ENCODE results near the gene DNALI1. TPM values are rescaled to one million over a fixed set of nuclear protein-coding genes. Genes with fewer than 3 reads are reported as not detected.
"Not testable (repeated sequence)": the region's sequence is repeated elsewhere in the genome, so short reads cannot be mapped to it uniquely, and the experiment has no call there.

The DNALI1 gene
- total RNA-seq, 1 donor from 2014 or later: 3.9 TPM

DNA sequence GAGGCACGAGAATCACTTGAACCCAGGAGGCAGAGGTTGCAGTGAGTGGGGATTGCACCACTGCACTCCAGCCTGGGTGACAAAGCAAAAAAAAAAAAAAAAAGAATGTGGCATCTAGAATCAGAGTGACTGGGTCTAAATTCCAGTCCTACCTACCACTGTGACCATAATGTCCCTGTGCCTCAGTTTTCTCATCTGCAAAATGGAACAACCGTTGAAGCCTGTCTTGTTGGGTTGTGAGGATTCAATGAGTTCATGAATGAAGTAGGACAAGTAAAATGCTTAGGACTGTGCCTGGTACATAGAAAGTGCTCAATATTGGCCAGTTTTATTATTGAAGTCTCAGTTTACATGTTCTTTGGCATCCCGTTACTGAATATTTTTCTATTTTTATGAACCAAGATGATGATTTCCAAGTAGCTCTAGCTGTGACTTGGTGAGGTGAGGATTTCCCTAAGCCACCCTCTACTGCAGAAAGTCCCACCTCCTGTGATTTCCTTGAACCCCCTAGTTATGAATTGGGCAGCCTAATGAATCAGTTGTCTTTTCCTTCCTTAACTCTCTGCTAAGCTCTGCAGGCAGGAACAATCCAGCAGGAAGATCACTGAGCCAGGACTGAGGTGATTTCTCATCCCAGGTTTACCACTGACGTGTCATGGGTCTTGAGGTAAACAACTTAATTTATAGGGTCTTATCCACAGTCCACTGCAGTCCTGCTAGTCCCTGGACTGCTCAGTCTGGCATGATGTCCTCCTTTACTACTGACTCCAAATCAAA, 23.2 kb upstream of the DNALI1 start:
- no peaks in the 10 kb centered on the region for H3K9me3 Mint-ChIP-seq (ENCODE audit: low read depth)
- H3K36me3 Mint-ChIP-seq (ENCODE audit: low read depth): peaks cover 22% of the 10 kb centered on the region
- no peak for DNase-seq (ENCODE audit: low spot score)
- H3K4me1 Mint-ChIP-seq (ENCODE audit: low read depth): peaks cover 7% of the 10 kb centered on the region
- no peak overlapping the region for H3K4me3 Mint-ChIP-seq (ENCODE audit: unreplicated experiment)
- H3K27ac Mint-ChIP-seq (ENCODE audit: unreplicated experiment): no peak overlapping the region
- no peaks in the 10 kb centered on the region for H3K27me3 Mint-ChIP-seq (ENCODE audit: low read depth)
- TF ChIP-seq, protein P1, sequence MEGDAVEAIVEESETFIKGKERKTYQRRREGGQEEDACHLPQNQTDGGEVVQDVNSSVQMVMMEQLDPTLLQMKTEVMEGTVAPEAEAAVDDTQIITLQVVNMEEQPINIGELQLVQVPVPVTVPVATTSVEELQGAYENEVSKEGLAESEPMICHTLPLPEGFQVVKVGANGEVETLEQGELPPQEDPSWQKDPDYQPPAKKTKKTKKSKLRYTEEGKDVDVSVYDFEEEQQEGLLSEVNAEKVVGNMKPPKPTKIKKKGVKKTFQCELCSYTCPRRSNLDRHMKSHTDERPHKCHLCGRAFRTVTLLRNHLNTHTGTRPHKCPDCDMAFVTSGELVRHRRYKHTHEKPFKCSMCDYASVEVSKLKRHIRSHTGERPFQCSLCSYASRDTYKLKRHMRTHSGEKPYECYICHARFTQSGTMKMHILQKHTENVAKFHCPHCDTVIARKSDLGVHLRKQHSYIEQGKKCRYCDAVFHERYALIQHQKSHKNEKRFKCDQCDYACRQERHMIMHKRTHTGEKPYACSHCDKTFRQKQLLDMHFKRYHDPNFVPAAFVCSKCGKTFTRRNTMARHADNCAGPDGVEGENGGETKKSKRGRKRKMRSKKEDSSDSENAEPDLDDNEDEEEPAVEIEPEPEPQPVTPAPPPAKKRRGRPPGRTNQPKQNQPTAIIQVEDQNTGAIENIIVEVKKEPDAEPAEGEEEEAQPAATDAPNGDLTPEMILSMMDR (IDR thresholded peaks at IDR 0.05): no peak

DNA sequence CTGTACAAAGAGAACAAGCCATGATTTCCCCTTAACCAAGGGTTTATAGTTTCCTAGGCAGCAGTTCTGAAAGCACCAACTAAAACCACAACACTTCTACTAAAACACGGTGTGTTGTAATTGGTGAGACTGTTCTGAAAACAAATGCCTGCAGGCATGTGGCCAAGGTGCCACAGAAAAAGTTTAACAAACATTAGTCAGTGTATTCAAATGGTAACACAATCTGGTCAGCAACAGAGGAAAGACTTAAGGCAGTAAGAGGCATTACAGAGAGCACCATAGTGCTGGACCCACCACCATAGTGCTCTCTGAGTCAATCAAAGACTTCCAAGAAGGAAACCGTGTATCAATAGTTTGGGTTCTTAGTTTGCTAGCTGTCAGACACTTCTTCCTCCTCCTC, 19.4 kb upstream of the DNALI1 start:
- TF ChIP-seq, protein P1 (IDR thresholded peaks at IDR 0.05): no peak
- Mint-ChIP-seq H3K36me3 (ENCODE audit: low read depth) (peaks cover 33% of the 10 kb centered on the region), H3K27me3 (ENCODE audit: low read depth) (no peaks in the 10 kb centered on the region), H3K4me3 (ENCODE audit: unreplicated experiment) (no peak overlapping the region), H3K4me1 (ENCODE audit: low read depth) (peaks cover 7% of the 10 kb centered on the region), H3K9me3 (ENCODE audit: low read depth) (no peaks in the 10 kb centered on the region), H3K27ac (ENCODE audit: unreplicated experiment) (no peak overlapping the region)
- DNase-seq (ENCODE audit: low spot score): no peak

DNA sequence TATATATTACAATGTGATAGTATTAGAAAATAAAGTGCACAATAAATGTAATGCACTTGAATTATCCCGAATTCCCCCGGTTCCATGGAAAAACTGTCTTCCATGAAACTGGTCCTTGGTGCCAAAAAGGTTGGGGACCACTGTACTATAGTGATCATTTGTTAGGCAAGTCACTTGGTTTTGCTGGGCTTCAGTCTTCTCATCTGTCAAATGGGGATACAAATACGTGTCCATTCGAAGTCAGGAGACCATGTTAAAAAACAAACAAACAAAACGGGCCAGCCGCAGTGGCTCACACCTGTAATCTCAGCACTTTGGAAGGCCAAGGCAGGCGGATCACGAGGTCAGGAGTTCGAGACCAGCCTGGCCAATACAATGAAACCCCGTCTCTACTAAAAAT, 17.6 kb upstream of the DNALI1 start:
- H3K27ac Mint-ChIP-seq (ENCODE audit: unreplicated experiment); H3K4me3 Mint-ChIP-seq (ENCODE audit: unreplicated experiment); H3K4me1 Mint-ChIP-seq (ENCODE audit: low read depth); DNase-seq (ENCODE audit: low spot score); H3K9me3 Mint-ChIP-seq (ENCODE audit: low read depth); H3K27me3 Mint-ChIP-seq (ENCODE audit: low read depth): not testable (repeated sequence)
- peaks cover 32% of the 10 kb centered on the region for H3K36me3 Mint-ChIP-seq (ENCODE audit: low read depth)

DNA sequence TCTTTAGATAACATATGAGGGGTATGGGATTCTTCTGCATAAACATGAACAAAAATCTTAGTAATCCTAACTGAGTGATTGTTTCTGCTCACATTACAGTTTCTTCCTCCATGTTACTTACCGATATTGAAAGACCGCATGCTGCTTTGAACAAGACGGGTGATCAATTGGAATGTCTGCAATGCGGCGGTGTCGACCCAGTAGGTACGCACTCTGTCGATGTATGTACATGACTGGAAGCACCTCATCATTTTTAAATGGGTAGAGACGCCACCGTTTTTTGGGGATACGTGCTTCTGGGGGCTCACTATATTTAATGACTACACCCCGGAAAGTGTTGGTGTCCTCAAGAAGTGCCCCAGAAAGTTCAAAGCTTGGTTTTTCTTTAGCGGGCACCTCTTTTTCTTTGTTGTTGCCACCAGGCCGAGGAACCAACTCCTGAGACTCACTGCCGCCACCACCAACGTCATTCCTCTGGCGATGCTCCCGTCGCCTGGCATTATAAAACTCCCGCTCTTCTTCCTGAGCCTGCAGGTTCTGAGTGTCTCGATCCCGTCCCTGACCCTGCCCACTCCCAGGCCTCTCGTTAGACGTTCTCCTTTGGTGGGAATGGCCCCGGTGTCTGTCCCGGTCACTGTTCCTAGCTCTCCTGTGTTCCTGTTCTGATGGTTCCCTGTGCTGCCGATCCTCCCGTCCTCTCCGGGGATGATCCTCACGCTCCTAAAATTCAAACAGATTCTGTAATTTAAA, 16.5 kb upstream of the DNALI1 start:
- DNase-seq (ENCODE audit: low spot score): no peak
- Mint-ChIP-seq H3K4me1 (ENCODE audit: low read depth) (no peaks in the 10 kb centered on the region), H3K36me3 (ENCODE audit: low read depth) (peaks cover 38% of the 10 kb centered on the region), H3K4me3 (ENCODE audit: unreplicated experiment) (no peak overlapping the region), H3K9me3 (ENCODE audit: low read depth) (no peaks in the 10 kb centered on the region), H3K27me3 (ENCODE audit: low read depth) (no peaks in the 10 kb centered on the region), H3K27ac (ENCODE audit: unreplicated experiment) (no peak overlapping the region)
- TF ChIP-seq, protein P1 (IDR thresholded peaks at IDR 0.05): no peak

DNA sequence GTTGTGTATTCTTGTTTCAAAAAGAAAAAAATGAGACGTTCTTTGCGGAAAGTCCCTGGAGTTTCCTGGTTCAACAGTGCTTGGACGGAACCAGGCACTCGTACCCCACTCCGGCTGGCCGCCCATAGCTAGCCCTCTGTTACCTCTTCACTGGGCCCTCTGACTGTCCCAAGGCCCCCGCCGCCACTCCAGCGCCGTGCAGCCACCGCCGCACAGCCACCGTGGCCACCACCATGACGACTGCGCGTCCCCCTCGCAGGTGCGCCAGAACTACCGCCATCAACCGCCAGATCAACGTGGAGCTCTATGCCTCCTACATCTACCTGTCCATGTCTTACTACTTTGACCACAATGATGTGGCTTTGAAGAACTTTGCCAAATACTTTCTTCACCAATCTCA, 12.2 kb upstream of the DNALI1 start:
- Mint-ChIP-seq H3K27ac (ENCODE audit: unreplicated experiment) (no peak overlapping the region), H3K4me1 (ENCODE audit: low read depth) (peaks cover 4% of the 10 kb centered on the region), H3K36me3 (ENCODE audit: low read depth) (peaks cover 22% of the 10 kb centered on the region), H3K9me3 (ENCODE audit: low read depth) (no peaks in the 10 kb centered on the region), H3K4me3 (ENCODE audit: unreplicated experiment) (no peak overlapping the region), H3K27me3 (ENCODE audit: low read depth) (no peaks in the 10 kb centered on the region)
- TF ChIP-seq, protein P1 (IDR thresholded peaks at IDR 0.05): no peak
- DNase-seq (ENCODE audit: low spot score): no peak
